HFFc6 (cell line): ENCODE measurements around the gene USP32. TPM values are rescaled to one million over a fixed set of nuclear protein-coding genes. Genes with fewer than 3 reads are reported as not detected.

Experiments used
- DNase-seq: peaks from one replicate; pipeline ENCODE4 v3.0.0-alpha.2; 2018
- H3K27ac Mint-ChIP-seq: 2 replicates; pipeline ENCODE4 v1.8.0; 2020; ENCODE audit warnings: mild to moderate bottlenecking, mixed read lengths
- H3K27me3 Mint-ChIP-seq: 2 replicates; pipeline ENCODE4 v1.8.0; 2021; ENCODE audit warnings: mild to moderate bottlenecking, moderate library complexity, mixed read lengths; ENCODE audit not compliant: insufficient read depth
- H3K36me3 Mint-ChIP-seq: 2 replicates; pipeline ENCODE4 v1.8.0; 2021; ENCODE audit warnings: low read depth, mixed read lengths
- H3K4me1 Mint-ChIP-seq: 2 replicates; pipeline ENCODE4 v1.8.0; 2020; ENCODE audit warnings: low read depth, mixed read lengths
- H3K4me3 Mint-ChIP-seq: 2 replicates; pipeline ENCODE4 v1.8.0; 2020; ENCODE audit warnings: mild to moderate bottlenecking, moderate library complexity, mixed read lengths
- H3K9me3 Mint-ChIP-seq: 2 replicates; pipeline ENCODE4 v1.8.0; 2020; ENCODE audit warnings: mild to moderate bottlenecking, mixed read lengths
- CTCF ChIP-seq: fragments of 200-600 bp; sonication (generic); IDR thresholded peaks from 2 replicates; pipeline ENCODE4 v1.5.0; 2021; ENCODE audit warnings: antibody characterized with exemption, mild to moderate bottlenecking
- total RNA-seq, 6 experiments: library from RNA; stranded (reverse); fragmentation: NEBNext Ultra II Directional; extraction: Animal tissue kit (Norgen Biotek cat#: 25700); gene quantifications; 2 replicates in 1 of 6; 3 replicates in 5 of 6; pipeline ENCODE4 v1.2.3, GENCODE V29; 2021

USP32 gene
- total RNA-seq, 6 experiments from 2014 or later = 46.7 to 57.3 (median 51.7) TPM

DNA sequence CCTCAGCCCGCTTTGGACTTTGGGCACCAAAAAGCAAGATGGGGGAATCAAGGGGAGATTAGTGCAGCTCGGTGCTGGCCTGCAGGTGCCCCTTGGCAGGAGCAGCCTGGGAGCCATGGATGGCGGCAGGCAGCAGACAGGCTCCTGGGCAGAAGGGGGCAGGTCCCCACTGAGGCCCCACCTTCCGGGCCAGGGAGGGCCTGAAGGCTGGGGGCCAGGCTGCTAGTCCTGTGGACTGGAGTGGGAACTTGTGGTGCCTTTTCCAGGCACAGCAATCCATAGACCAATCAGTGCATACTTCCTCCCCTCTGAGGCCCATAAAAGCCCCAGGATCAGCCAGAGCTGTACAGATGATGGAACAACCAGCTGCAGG is 64.0 kb downstream of the USP32 start:
- peaks cover 6% of the 10 kb centered on the region for H3K4me1 Mint-ChIP-seq
- no peak for DNase-seq
- peaks cover 6% of the 10 kb centered on the region; the same call in 1 of the 2 replicates for H3K27me3 Mint-ChIP-seq
- no peak overlapping the region for H3K4me3 Mint-ChIP-seq
- H3K9me3 Mint-ChIP-seq = no peaks in the 10 kb centered on the region
- peaks cover 8% of the 10 kb centered on the region; the same call in 1 of the 2 replicates for H3K36me3 Mint-ChIP-seq
- no peak for TF ChIP-seq CTCF
- no peak overlapping the region for H3K27ac Mint-ChIP-seq

GRCh38 chr17:60327134-60327900 is 64.6 kb downstream of the USP32 start:
- Mint-ChIP-seq H3K4me3 (no peak overlapping the region), H3K36me3 (0 out of 2 replicates have a peak, but pooled peaks cover 4% of the 10 kb centered on the region), H3K27me3 (peaks cover 6% of the 10 kb centered on the region; the same call in 1 of the 2 replicates), H3K27ac (peak overlapping the region; percentile 5; the same call in 1 of the 2 replicates), H3K4me1 (peaks cover under 1% of the 10 kb centered on the region), H3K9me3 (no peaks in the 10 kb centered on the region)
- no peak for TF ChIP-seq CTCF
- DNase-seq = no peak

GRCh38 chr17:60326702-60327101 is 65.2 kb downstream of the USP32 start:
- no peak for DNase-seq
- no peak for TF ChIP-seq CTCF
- Mint-ChIP-seq H3K36me3 (0 out of 2 replicates have a peak, but pooled peaks cover 4% of the 10 kb centered on the region), H3K9me3 (no peaks in the 10 kb centered on the region), H3K4me1 (peaks cover 4% of the 10 kb centered on the region), H3K4me3 (no peak overlapping the region), H3K27me3 (peaks cover 6% of the 10 kb centered on the region; the same call in 1 of the 2 replicates), H3K27ac (peak overlapping the region; percentile 5; the same call in 1 of the 2 replicates)

GRCh38 chr17:60325730-60326524 is 66.0 kb downstream of the USP32 start:
- no peaks in the 10 kb centered on the region for H3K9me3 Mint-ChIP-seq
- no peak overlapping the region for H3K4me3 Mint-ChIP-seq
- H3K36me3 Mint-ChIP-seq = 0 out of 2 replicates have a peak, but pooled peaks cover 4% of the 10 kb centered on the region
- H3K4me1 Mint-ChIP-seq = peaks cover 11% of the 10 kb centered on the region
- DNase-seq = no peak
- peaks cover 6% of the 10 kb centered on the region; the same call in 1 of the 2 replicates for H3K27me3 Mint-ChIP-seq
- no peak for TF ChIP-seq CTCF
- H3K27ac Mint-ChIP-seq = no peak overlapping the region

- peaks cover 3% of the 10 kb centered on the region; the same call in 1 of the 2 replicates for H3K27me3 Mint-ChIP-seq
- no peaks in the 10 kb centered on the region for H3K9me3 Mint-ChIP-seq
- TF ChIP-seq CTCF = no peak
- no peak for DNase-seq
- H3K27ac Mint-ChIP-seq = no peak overlapping the region
- H3K36me3 Mint-ChIP-seq = 0 out of 2 replicates have a peak, but pooled peaks cover 4% of the 10 kb centered on the region
- H3K4me1 Mint-ChIP-seq = peaks cover 11% of the 10 kb centered on the region
- no peak overlapping the region for H3K4me3 Mint-ChIP-seq
These were observed 68.2 kb downstream of the USP32 start for GRCh38 chr17:60323754-60324153.
